SK-N-SH (cell line): Measurements from ENCODE around the gene GRIP2. TPM values are rescaled to one million over a fixed set of nuclear protein-coding genes. Genes with fewer than 3 reads are reported as not detected.

Experiments used
- CTCF ChIA-PET: fragments of 300-600, 350-600 bp; formaldehyde crosslinking; extraction: SDS; loops from one replicate; lab custom pipeline; 2021; lab: Yijun Ruan, JAX
- POLR2A ChIA-PET: fragments of 350-600 bp; sonication (Branson Sonifier 250); formaldehyde crosslinking; extraction: SDS; loops from one replicate; lab custom pipeline; 2020; ENCODE audit warnings: antibody characterized with exemption, inconsistent platforms; lab: Yijun Ruan, JAX
- DNase-seq: peaks from one replicate; pipeline ENCODE4 v3.0.0; 2012
- H2AFZ ChIP-seq: fragments of 200-600 bp; sonication (generic); 2 replicates; pipeline ENCODE4 v1.8.1; 2016; ENCODE audit warnings: antibody characterized with exemption, mild to moderate bottlenecking, low read depth
- H3F3A ChIP-seq: fragments of 200-600 bp; sonication (generic); replicated peaks from 2 replicates; pipeline ENCODE3; 2016; ENCODE audit warnings: antibody characterized with exemption, mild to moderate bottlenecking; ENCODE audit not compliant: insufficient read depth
- H3K27ac ChIP-seq, 2 experiments: fragments of 200-500 bp in 1 of 2; fragments of 200-600 bp in 1 of 2; sonication (Bioruptor generic) in 1 of 2; sonication (generic), shearing (Covaris generic) in 1 of 2; 2 replicates each; pipeline versions ENCODE4 v1.5.1 to v1.6.1; 2014 to 2016; ENCODE audit warnings: low read depth in 2 of 2, inconsistent platforms in 1 of 2, low read length in 1 of 2, mild to moderate bottlenecking in 1 of 2, mixed read lengths in 1 of 2
- H3K27me3 ChIP-seq: fragments of 200-600 bp; sonication (generic), shearing (Covaris generic); 2 replicates; pipeline ENCODE4 v1.6.1; 2016; ENCODE audit warnings: mixed run types; ENCODE audit not compliant: insufficient read depth
- H3K36me3 ChIP-seq, 2 experiments: fragments of 200-500 bp in 1 of 2; fragments of 200-600 bp in 1 of 2; sonication (Bioruptor generic) in 1 of 2; sonication (generic) in 1 of 2; replicated peaks in 1 of 2; 2 replicates each; pipeline versions ENCODE3 to v1.5.1; 2014 to 2016; ENCODE audit warnings: low read length in 1 of 2, mild to moderate bottlenecking in 1 of 2; ENCODE audit not compliant: insufficient read depth in 2 of 2, control insufficient read depth in 1 of 2
- H3K4me1 ChIP-seq, 2 experiments: fragments of 200-500 bp in 1 of 2; fragments of 200-600 bp in 1 of 2; sonication (Bioruptor generic) in 1 of 2; sonication (generic), shearing (Covaris generic) in 1 of 2; 2 replicates each; pipeline versions ENCODE4 v1.5.1 to v1.6.1; 2014 to 2016; ENCODE audit warnings: low read depth in 1 of 2, low read length in 1 of 2, mixed run types in 1 of 2; ENCODE audit not compliant: insufficient read depth in 2 of 2, control insufficient read depth in 1 of 2
- H3K4me2 ChIP-seq: fragments of 200-600 bp; sonication (generic), shearing (Covaris generic); 2 replicates; pipeline ENCODE4 v1.6.1; 2017; ENCODE audit warnings: mixed run types
- H3K4me3 ChIP-seq, 2 experiments: fragments of 200-500 bp in 1 of 2; fragments of 200-600 bp in 1 of 2; sonication (Bioruptor generic) in 1 of 2; sonication (generic), shearing (Covaris generic) in 1 of 2; 2 replicates each; pipeline versions ENCODE4 v1.5.1 to v1.8.1; 2014 to 2016; ENCODE audit warnings: low read depth in 2 of 2, inconsistent platforms in 1 of 2, low read length in 1 of 2, mild to moderate bottlenecking in 1 of 2, mixed read lengths in 1 of 2, moderate library complexity in 1 of 2
- H3K79me2 ChIP-seq: fragments of 200-600 bp; sonication (generic); 2 replicates; pipeline ENCODE4 v1.8.1; 2017; ENCODE audit warnings: mild to moderate bottlenecking; ENCODE audit not compliant: insufficient read depth
- H3K9ac ChIP-seq: fragments of 200-600 bp; sonication (generic); 2 replicates; pipeline ENCODE4 v1.6.1; 2017; ENCODE audit warnings: mixed run types
- H3K9me2 ChIP-seq: fragments of 200-600 bp; sonication (generic); 2 replicates; pipeline ENCODE4 v1.6.1; 2017; ENCODE audit warnings: mixed run types
- H3K9me3 ChIP-seq: fragments of 200-600 bp; sonication (generic); 2 replicates; pipeline ENCODE4 v1.6.1; 2017; ENCODE audit warnings: mixed run types, mild to moderate bottlenecking, moderate library complexity
- H4K20me1 ChIP-seq: fragments of 200-600 bp; sonication (generic); 2 replicates; pipeline ENCODE4 v1.6.1; 2017; ENCODE audit warnings: mild to moderate bottlenecking, mixed run types; ENCODE audit not compliant: insufficient read depth
- CHD2 ChIP-seq: fragments of 150-350 bp; IDR thresholded peaks from 2 replicates; pipeline ENCODE4 v1.6.1; 2018; ENCODE audit warnings: low read length; ENCODE audit not compliant: partially characterized antibody
- ELF1 ChIP-seq: IDR thresholded peaks from 2 replicates; pipeline ENCODE4 v1.4.0; 2012
- FOXM1 ChIP-seq: IDR thresholded peaks from 2 replicates; pipeline ENCODE4 v1.4.0; 2012; ENCODE audit warnings: low read depth, mild to moderate bottlenecking
- GABPA ChIP-seq: IDR thresholded peaks from 2 replicates; pipeline ENCODE4 v1.4.0; 2012; ENCODE audit warnings: low read depth, mild to moderate bottlenecking
- JUND ChIP-seq: IDR thresholded peaks from 2 replicates; pipeline ENCODE4 v1.4.0; 2012
- MXI1 ChIP-seq: IDR thresholded peaks from 2 replicates; pipeline ENCODE4 v1.6.1; 2012; ENCODE audit warnings: mild to moderate bottlenecking, low read depth, low read length, improper control_type of control experiment
- NRF1 ChIP-seq: IDR thresholded peaks from 2 replicates; pipeline ENCODE4 v1.6.1; 2012; ENCODE audit warnings: low read depth, mild to moderate bottlenecking, low read length
- PBX3 ChIP-seq: IDR thresholded peaks from 2 replicates; pipeline ENCODE4; 2012
- RAD21 ChIP-seq: IDR thresholded peaks from 2 replicates; pipeline ENCODE4 v1.6.1; 2012; ENCODE audit warnings: mild to moderate bottlenecking, low read length
- RCOR1 ChIP-seq: fragments of 150-350 bp; IDR thresholded peaks from 2 replicates; pipeline ENCODE4 v1.6.1; 2017; ENCODE audit warnings: antibody characterized with exemption, low read length
- SIN3A ChIP-seq: IDR thresholded peaks from 2 replicates; pipeline ENCODE4 v1.6.1; 2012; ENCODE audit warnings: low read depth, mild to moderate bottlenecking, low read length, moderate library complexity, borderline replicate concordance
- ZBTB33 ChIP-seq: IDR thresholded peaks from 2 replicates; pipeline ENCODE4 v1.4.0; 2012; ENCODE audit warnings: low read depth, borderline replicate concordance
- WGBS: methylation state at CpG from one replicate; pipeline ENCODE4 v1.1.6; 2017; ENCODE audit warnings: low lambda C conversion rate; 5-methylcytosine and 5-hydroxymethylcytosine counted together
- polyA plus RNA-seq, 3 experiments: library from polyadenylated mRNA; depleted of rRNA; stranded (reverse); fragments of >200 nt; gene quantifications; 2 replicates each; pipeline ENCODE4 v1.2.3, GENCODE V29; 2012
- TF ChIP-seq, protein P1 (sequence below): fragments of 200-600 bp; sonication (generic); IDR thresholded peaks from 2 replicates; pipeline ENCODE4 v1.6.1; 2017; ENCODE audit warnings: antibody characterized with exemption, mild to moderate bottlenecking, moderate library complexity
- TF ChIP-seq, protein P2 (sequence below): IDR thresholded peaks from 2 replicates; pipeline ENCODE4 v1.4.0; 2012; ENCODE audit warnings: low read depth, borderline replicate concordance

GRIP2 gene
- polyA plus RNA-seq, 1 of the 3 experiments (the other 2 are of a cell fraction) = 0.15 TPM

- Histone ChIP-seq H3K9me2 (no peaks in the 10 kb centered on the region), H3K9me3 (no peaks in the 10 kb centered on the region), H4K20me1 (no peaks in the 10 kb centered on the region), H3K36me3 (no peaks in the 10 kb centered on the region), H3F3A (no peaks in the 10 kb centered on the region), H2AFZ (no peak overlapping the region), H3K9ac (no peak overlapping the region), H3K27ac (no peak overlapping the region), H3K4me2 (no peak overlapping the region), H3K79me2 (no peaks in the 10 kb centered on the region), H3K4me1 (peaks cover 0 to 14% of the 10 kb centered on the region in 2 experiments; a peak in 1 of 4 replicates)
- 94% methylated on average over 7 of the region's 10 CpGs for WGBS
- CTCF ChIA-PET = interaction anchor here (0.7 to 11.4 kb wide), 29 partner anchors 10 to 411 kb away, joined by 3 to 183 read pairs (median 5); partner anchors contain the start of genes CCDC174 and GRIP2
- no peak for DNase-seq
- TF ChIP-seq ZBTB33 (no peak), SIN3A (no peak), RAD21 (no peak)
- TF ChIP-seq, protein P1, sequence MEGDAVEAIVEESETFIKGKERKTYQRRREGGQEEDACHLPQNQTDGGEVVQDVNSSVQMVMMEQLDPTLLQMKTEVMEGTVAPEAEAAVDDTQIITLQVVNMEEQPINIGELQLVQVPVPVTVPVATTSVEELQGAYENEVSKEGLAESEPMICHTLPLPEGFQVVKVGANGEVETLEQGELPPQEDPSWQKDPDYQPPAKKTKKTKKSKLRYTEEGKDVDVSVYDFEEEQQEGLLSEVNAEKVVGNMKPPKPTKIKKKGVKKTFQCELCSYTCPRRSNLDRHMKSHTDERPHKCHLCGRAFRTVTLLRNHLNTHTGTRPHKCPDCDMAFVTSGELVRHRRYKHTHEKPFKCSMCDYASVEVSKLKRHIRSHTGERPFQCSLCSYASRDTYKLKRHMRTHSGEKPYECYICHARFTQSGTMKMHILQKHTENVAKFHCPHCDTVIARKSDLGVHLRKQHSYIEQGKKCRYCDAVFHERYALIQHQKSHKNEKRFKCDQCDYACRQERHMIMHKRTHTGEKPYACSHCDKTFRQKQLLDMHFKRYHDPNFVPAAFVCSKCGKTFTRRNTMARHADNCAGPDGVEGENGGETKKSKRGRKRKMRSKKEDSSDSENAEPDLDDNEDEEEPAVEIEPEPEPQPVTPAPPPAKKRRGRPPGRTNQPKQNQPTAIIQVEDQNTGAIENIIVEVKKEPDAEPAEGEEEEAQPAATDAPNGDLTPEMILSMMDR = no peak
- TF ChIP-seq, all 33 proteins: peak for 0
- POLR2A ChIA-PET = interaction anchor here (1.3 kb wide), 1 partner anchor 142 kb away, joined by 5 read pairs; the partner anchor contains the start of gene CCDC174
- Histone ChIP-seq H3K4me3 (no peak overlapping the region), H3K27me3 (no peaks in the 10 kb centered on the region)
These were observed 30.4 kb downstream of the GRIP2 start for GRCh38 chr3:14509796-14510100.

DNA sequence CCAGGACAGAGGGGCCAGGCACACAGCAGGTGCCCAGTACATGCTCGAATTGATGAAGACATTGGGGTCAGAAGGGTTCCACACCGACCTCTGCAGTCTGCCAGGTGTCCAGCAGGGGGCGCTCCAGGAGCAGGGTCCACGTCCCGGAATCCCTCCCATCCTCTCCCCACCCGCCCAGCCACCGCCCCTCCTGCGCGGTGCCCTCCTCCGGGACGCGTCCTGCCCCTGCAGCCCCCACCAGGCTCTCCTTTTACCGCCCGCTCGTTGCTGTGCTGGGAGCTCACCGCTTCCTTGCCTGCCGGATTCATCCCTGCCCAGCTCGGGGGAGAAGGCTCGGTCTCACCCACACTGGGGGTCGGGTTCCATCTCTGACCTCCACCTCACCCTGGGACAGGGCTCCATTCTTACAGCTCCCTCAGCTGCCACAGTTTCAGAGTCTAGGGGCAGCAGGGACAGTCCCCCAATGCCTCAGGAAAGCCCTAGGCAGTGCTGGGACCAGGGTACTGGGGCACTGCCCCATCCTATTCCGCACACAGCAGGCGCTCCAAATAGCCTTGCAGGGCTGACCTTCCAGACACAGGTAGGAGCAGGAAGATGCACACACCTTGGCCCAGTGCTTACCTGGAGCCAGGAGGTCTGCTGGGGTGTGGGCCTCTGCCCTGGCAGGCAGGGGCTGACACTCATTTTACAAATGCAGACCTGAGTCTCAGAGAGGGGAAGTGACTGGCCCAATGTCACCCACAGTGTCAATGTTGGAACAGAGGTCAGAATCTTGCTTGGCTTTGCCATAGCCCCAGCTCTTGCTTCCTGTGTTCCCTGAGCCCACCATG, 31.0 kb downstream of the GRIP2 start:
- H3K9ac ChIP-seq = no peak overlapping the region
- no peaks in the 10 kb centered on the region for H4K20me1 ChIP-seq
- no peak overlapping the region for H2AFZ ChIP-seq
- no peak overlapping the region for H3K4me2 ChIP-seq
- H3K27ac ChIP-seq = no peak overlapping the region
- H3K9me2 ChIP-seq = no peaks in the 10 kb centered on the region
- no peaks in the 10 kb centered on the region for H3F3A ChIP-seq
- peak; percentile 94 for DNase-seq
- no peaks in the 10 kb centered on the region for H3K79me2 ChIP-seq
- H3K27me3 ChIP-seq = no peaks in the 10 kb centered on the region
- H3K4me3 ChIP-seq = peak overlapping the region in 1 of 2 experiments; percentile 27; a peak in 2 of 4 replicates
- H3K4me1 ChIP-seq = peaks cover 0 to 14% of the 10 kb centered on the region in 2 experiments; a peak in 1 of 4 replicates
- ChIA-PET CTCF (interaction anchor here (0.6 to 11.4 kb wide), 60 partner anchors 10 to 420 kb away, joined by 3 to 183 read pairs (median 4); partner anchors contain the start of genes CCDC174 and GRIP2), POLR2A (interaction anchor here (1.3 kb wide), 1 partner anchor 142 kb away, joined by 5 read pairs; the partner anchor contains the start of gene CCDC174)
- H3K36me3 ChIP-seq = no peaks in the 10 kb centered on the region
- WGBS = 28% methylated on average over 17 of the region's 22 CpGs
- H3K9me3 ChIP-seq = no peaks in the 10 kb centered on the region
- TF ChIP-seq JUND = no peak
- TF ChIP-seq NRF1 = no peak
- TF ChIP-seq GABPA = no peak
- no peak for TF ChIP-seq CHD2
- TF ChIP-seq ELF1 = no peak
- no peak for TF ChIP-seq MXI1
- TF ChIP-seq, protein P2, sequence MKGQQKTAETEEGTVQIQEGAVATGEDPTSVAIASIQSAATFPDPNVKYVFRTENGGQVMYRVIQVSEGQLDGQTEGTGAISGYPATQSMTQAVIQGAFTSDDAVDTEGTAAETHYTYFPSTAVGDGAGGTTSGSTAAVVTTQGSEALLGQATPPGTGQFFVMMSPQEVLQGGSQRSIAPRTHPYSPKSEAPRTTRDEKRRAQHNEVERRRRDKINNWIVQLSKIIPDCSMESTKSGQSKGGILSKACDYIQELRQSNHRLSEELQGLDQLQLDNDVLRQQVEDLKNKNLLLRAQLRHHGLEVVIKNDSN = no peak
- TF ChIP-seq RCOR1 = no peak
- TF ChIP-seq ZBTB33 = no peak
- TF ChIP-seq, protein P1 = peak; percentile 74
- TF ChIP-seq FOXM1 = no peak
- TF ChIP-seq SIN3A = no peak
- TF ChIP-seq PBX3 = no peak
